IPS-15b (cell line): ENCODE results near the gene EXOC1.

ENCODE experiments used
- H3K27me3 ChIP-seq: one replicate; pipeline ENCODE4 v1.6.1; 2013; ENCODE audit warnings: low read length; ENCODE audit not compliant: control insufficient read depth, insufficient read depth
- H3K36me3 ChIP-seq: one replicate; pipeline ENCODE4 v1.6.1; 2013; ENCODE audit warnings: low read length; ENCODE audit not compliant: control insufficient read depth, insufficient read depth
- H3K4me1 ChIP-seq: one replicate; pipeline ENCODE4 v1.6.1; 2013; ENCODE audit warnings: mild to moderate bottlenecking, low read length; ENCODE audit not compliant: control insufficient read depth, insufficient read depth
- H3K4me3 ChIP-seq: one replicate; pipeline ENCODE4 v1.5.1; 2013; ENCODE audit warnings: low read depth, low read length
- H3K9ac ChIP-seq: one replicate; pipeline ENCODE4 v1.6.1; 2013; ENCODE audit warnings: low read depth, mild to moderate bottlenecking, low read length
- H3K9me3 ChIP-seq: one replicate; pipeline ENCODE4 v1.6.1; 2013; ENCODE audit warnings: mild to moderate bottlenecking, low read length; ENCODE audit not compliant: control insufficient read depth, insufficient read depth

The EXOC1 gene

GRCh38 chr4:55853484-55854046 lies at the start of gene EXOC1:
Gene EXOC1, plus strand, starts transcription at chr4:55853648. Its CDS starts 4,676 bp downstream, at chr4:55858324.
- Histone ChIP-seq H3K9me3 (no peaks in the 10 kb centered on the region), H3K4me3 (peak within 1 kb of the TSS; percentile 87), H3K27me3 (no peaks in the 10 kb centered on the region), H3K36me3 (no peaks in the 10 kb centered on the region), H3K9ac (peak within 1 kb of the TSS; percentile 47), H3K4me1 (peaks cover 2% of the 10 kb centered on the region)

GRCh38 chr4:55807556-55807955 lies 45.9 kb upstream of the EXOC1 start:
- H3K4me1 ChIP-seq = no peaks in the 10 kb centered on the region

GRCh38 chr4:55808186-55808585 lies 45.3 kb upstream of the EXOC1 start:
- H3K4me3 ChIP-seq = no peak overlapping the region
- no peaks in the 10 kb centered on the region for H3K4me1 ChIP-seq
- H3K9ac ChIP-seq = no peak overlapping the region
- H3K27me3 ChIP-seq = no peaks in the 10 kb centered on the region
- H3K9me3 ChIP-seq = no peaks in the 10 kb centered on the region
- no peaks in the 10 kb centered on the region for H3K36me3 ChIP-seq

More at GRCh38 chr4:55807556-55807955, 45.9 kb upstream of the EXOC1 start:
- no peak overlapping the region for H3K4me3 ChIP-seq
- no peak overlapping the region for H3K9ac ChIP-seq
- H3K9me3 ChIP-seq = no peaks in the 10 kb centered on the region
- H3K27me3 ChIP-seq = no peaks in the 10 kb centered on the region
- no peaks in the 10 kb centered on the region for H3K36me3 ChIP-seq

GRCh38 chr4:55808632-55809031 lies 44.8 kb upstream of the EXOC1 start:
- H3K36me3 ChIP-seq = no peaks in the 10 kb centered on the region

GRCh38 chr4:55817691-55818090 lies 35.8 kb upstream of the EXOC1 start:
- H3K9me3 ChIP-seq = no peaks in the 10 kb centered on the region
- no peaks in the 10 kb centered on the region for H3K27me3 ChIP-seq
- H3K36me3 ChIP-seq = no peaks in the 10 kb centered on the region
- no peak overlapping the region for H3K9ac ChIP-seq
- no peaks in the 10 kb centered on the region for H3K4me1 ChIP-seq
- H3K4me3 ChIP-seq = no peak overlapping the region

More at GRCh38 chr4:55808632-55809031, 44.8 kb upstream of the EXOC1 start:
- Histone ChIP-seq H3K9ac (no peak overlapping the region), H3K9me3 (no peaks in the 10 kb centered on the region), H3K4me3 (no peak overlapping the region), H3K27me3 (no peaks in the 10 kb centered on the region), H3K4me1 (no peaks in the 10 kb centered on the region)

- H3K4me3 ChIP-seq = peak within 1 kb of the TSS; percentile 6
- H3K4me1 ChIP-seq = no peaks in the 10 kb centered on the region
- no peaks in the 10 kb centered on the region for H3K9me3 ChIP-seq
- no peak within 1 kb of the TSS for H3K9ac ChIP-seq
- H3K36me3 ChIP-seq = no peaks in the 10 kb centered on the region
- no peaks in the 10 kb centered on the region for H3K27me3 ChIP-seq
These were observed 33.8 kb upstream of the EXOC1 start, which contains the start of gene EXOC1L for GRCh38 chr4:55819634-55820033. Gene EXOC1L, plus strand, starts transcription at chr4:55819790. Its CDS starts 237 bp downstream, at chr4:55820027.

GRCh38 chr4:55820279-55820678 lies 33.2 kb upstream of the EXOC1 start:
- no peak overlapping the region for H3K9ac ChIP-seq

GRCh38 chr4:55822329-55822728 lies 31.1 kb upstream of the EXOC1 start:
- H3K27me3 ChIP-seq = no peaks in the 10 kb centered on the region
- no peaks in the 10 kb centered on the region for H3K36me3 ChIP-seq
- no peaks in the 10 kb centered on the region for H3K9me3 ChIP-seq
- no peak overlapping the region for H3K9ac ChIP-seq
- no peaks in the 10 kb centered on the region for H3K4me1 ChIP-seq
- H3K4me3 ChIP-seq = no peak overlapping the region

More at GRCh38 chr4:55820279-55820678, 33.2 kb upstream of the EXOC1 start:
- Histone ChIP-seq H3K4me1 (no peaks in the 10 kb centered on the region), H3K27me3 (no peaks in the 10 kb centered on the region), H3K4me3 (no peak overlapping the region), H3K9me3 (no peaks in the 10 kb centered on the region), H3K36me3 (no peaks in the 10 kb centered on the region)

GRCh38 chr4:55824865-55825264 lies 28.6 kb upstream of the EXOC1 start:
- H3K4me3 ChIP-seq = no peak overlapping the region
- no peaks in the 10 kb centered on the region for H3K4me1 ChIP-seq
- H3K9me3 ChIP-seq = no peaks in the 10 kb centered on the region
- no peaks in the 10 kb centered on the region for H3K36me3 ChIP-seq
- H3K27me3 ChIP-seq = no peaks in the 10 kb centered on the region
- no peak overlapping the region for H3K9ac ChIP-seq

GRCh38 chr4:55826986-55827385 lies 26.5 kb upstream of the EXOC1 start:
- Histone ChIP-seq H3K36me3 (no peaks in the 10 kb centered on the region), H3K4me3 (no peak overlapping the region), H3K9me3 (no peaks in the 10 kb centered on the region), H3K4me1 (no peaks in the 10 kb centered on the region), H3K27me3 (no peaks in the 10 kb centered on the region), H3K9ac (no peak overlapping the region)

- no peak overlapping the region for H3K4me3 ChIP-seq
- no peaks in the 10 kb centered on the region for H3K9me3 ChIP-seq
- no peaks in the 10 kb centered on the region for H3K4me1 ChIP-seq
- H3K9ac ChIP-seq = no peak overlapping the region
- no peaks in the 10 kb centered on the region for H3K36me3 ChIP-seq
- no peaks in the 10 kb centered on the region for H3K27me3 ChIP-seq
These were observed 25.9 kb upstream of the EXOC1 start for GRCh38 chr4:55827582-55827981.

- Histone ChIP-seq H3K9ac (no peak overlapping the region), H3K4me3 (no peak overlapping the region), H3K27me3 (no peaks in the 10 kb centered on the region), H3K4me1 (no peaks in the 10 kb centered on the region), H3K9me3 (no peaks in the 10 kb centered on the region), H3K36me3 (no peaks in the 10 kb centered on the region)
These were observed 23.4 kb upstream of the EXOC1 start for GRCh38 chr4:55830048-55830447.
